K562 (cell line): ENCODE data around the gene RSPH9. TPM values are rescaled to one million over a fixed set of nuclear protein-coding genes. Genes with fewer than 3 reads are reported as not detected.

Experiments used
- ARID2 ChIP-seq: fragments of 450-650 bp; IDR thresholded peaks from 2 replicates; pipeline ENCODE4 v1.6.1; 2017; ENCODE audit warnings: antibody characterized with exemption, mild to moderate bottlenecking
- EP400 ChIP-seq: fragments of 450-650 bp; IDR thresholded peaks from 2 replicates; pipeline ENCODE4 v1.6.1; 2017; ENCODE audit warnings: antibody characterized with exemption, mild to moderate bottlenecking, moderate library complexity
- NBN ChIP-seq: fragments of 450-650 bp; IDR thresholded peaks from 2 replicates; pipeline ENCODE4 v1.6.1; 2016; ENCODE audit warnings: low read depth, mild to moderate bottlenecking
- OTX1 ChIP-seq: fragments of 450-650 bp; formaldehyde crosslinking; IDR thresholded peaks from 2 replicates; pipeline ENCODE4 v1.4.0; 2022; ENCODE audit warnings: mild to moderate bottlenecking
- SMAD4 ChIP-seq: fragments of 250-450 bp; sonication (Bioruptor Pico); conservative IDR thresholded peaks from 2 replicates; pipeline ENCODE4 v1.8.0; 2021; ENCODE audit warnings: inconsistent platforms, mild to moderate bottlenecking, moderate library complexity
- ZBTB7A ChIP-seq: IDR thresholded peaks from 2 replicates; pipeline ENCODE4 v1.6.1; 2011; ENCODE audit warnings: low read depth, mild to moderate bottlenecking, low read length, moderate library complexity, borderline replicate concordance; ENCODE audit not compliant: control insufficient read depth
- ZFP1 ChIP-seq: fragments of 450-650 bp; formaldehyde crosslinking; IDR thresholded peaks from 2 replicates; pipeline ENCODE4 v1.4.0; 2020; ENCODE audit warnings: mild to moderate bottlenecking, mixed read lengths
- ZNF586 ChIP-seq: fragments of 450-650 bp; formaldehyde crosslinking; conservative IDR thresholded peaks from 2 replicates; pipeline ENCODE4 v1.4.0; 2020; ENCODE audit warnings: mild to moderate bottlenecking, moderate library complexity
- polyA plus RNA-seq, 8 experiments: library from polyadenylated mRNA; depleted of rRNA in 4 of 8; stranded (reverse) in 5 of 8; unstranded in 3 of 8; fragments of >200 nt; fragmentation: Nextera tagmentation in 2 of 8; fragmentation: Illumina TruSeq in 1 of 8; extraction: Ambion mirVana in 2 of 8; extraction: Trizol in 1 of 8; gene quantifications; 2 replicates each; pipeline versions ENCODE4 v1.2.1 to v1.2.3, GENCODE V29; 2011 to 2014; ENCODE audit warnings: inconsistent platforms in 1 of 8, missing spikeins in 1 of 8
- total RNA-seq, 7 experiments: library from RNA; depleted of rRNA in 6 of 7; stranded (reverse); fragments of >200 nt in 6 of 7; fragmentation: Illumina TruSeq in 2 of 7; extraction: Trizol in 2 of 7; gene quantifications; 2 replicates each; pipeline versions ENCODE4 v1.2.1 to v1.2.3, GENCODE V29; 2011 to 2021; ENCODE audit warnings: low replicate concordance in 1 of 7
- TF ChIP-seq, protein P1 (sequence below), 2 experiments: fragments of 150-350 bp in 1 of 2; IDR thresholded peaks; 2 replicates each; pipeline ENCODE4 v1.6.1; 2012 to 2016; ENCODE audit warnings: low read depth in 2 of 2, low read length in 2 of 2, mild to moderate bottlenecking in 1 of 2, moderate library complexity in 1 of 2
- TF ChIP-seq, protein P2 (sequence below), 2 experiments: IDR thresholded peaks in 1 of 2; conservative IDR thresholded peaks in 1 of 2; 2 replicates each; pipeline ENCODE4 v1.6.1; 2016; ENCODE audit warnings: low read depth in 2 of 2, mild to moderate bottlenecking in 1 of 2, missing compliant biosample characterization in 1 of 2, missing genetic modification characterization in 1 of 2, moderate library complexity in 1 of 2
- TF ChIP-seq, protein P3 (sequence below), 2 experiments: fragments of 450-650 bp; IDR thresholded peaks; 2 replicates each; pipeline ENCODE4 v1.6.1; 2016; ENCODE audit warnings: mild to moderate bottlenecking in 2 of 2, borderline replicate concordance in 1 of 2, low read depth in 1 of 2, moderate library complexity in 1 of 2

The RSPH9 gene
- total and polyA plus RNA-seq, 9 of the 15 experiments (the other 6 are each of a cell fraction or from before 2014, with no cell fraction given), result 0.05 to 0.60 (median 0.39) TPM; not detected in 6

DNA sequence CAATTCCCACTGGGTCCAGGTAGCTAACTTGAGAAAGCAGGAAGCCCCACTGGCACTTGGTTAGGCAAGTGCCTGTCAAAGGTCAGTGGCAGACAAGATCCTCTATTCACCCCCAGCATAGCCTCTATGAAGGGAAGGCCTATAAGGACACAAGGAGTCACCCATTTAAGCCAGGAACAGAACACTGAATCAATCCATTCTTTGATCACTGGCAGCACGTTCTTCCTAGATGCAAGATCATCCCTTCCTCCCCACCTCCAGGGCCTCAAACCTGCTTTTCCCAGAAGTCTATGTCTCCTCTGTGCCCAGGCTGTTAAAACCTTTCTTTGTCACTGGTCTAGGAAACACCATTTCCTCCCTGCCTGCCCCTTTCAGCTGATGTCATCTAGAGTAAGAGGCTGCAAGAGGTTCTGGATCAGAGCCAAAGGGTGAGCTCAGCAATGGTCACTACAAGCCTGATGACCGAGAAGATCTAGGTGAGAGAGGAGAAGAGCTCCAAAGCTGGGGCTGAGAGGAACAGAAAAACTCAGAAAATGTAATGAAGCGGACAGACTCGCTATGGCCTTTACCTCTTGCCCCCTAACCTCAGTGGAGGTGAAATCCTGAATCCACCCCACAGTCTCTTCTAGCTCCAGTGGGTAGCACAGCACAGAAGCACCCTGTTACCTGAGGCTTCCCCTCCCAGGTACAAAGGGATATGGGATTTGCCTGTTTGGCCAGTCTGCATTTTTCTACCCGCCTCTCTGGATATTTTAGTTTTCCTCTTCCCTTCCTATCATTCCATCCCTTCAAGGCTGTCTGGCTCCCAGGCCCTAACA is 17.6 kb upstream of the RSPH9 start (continued):
- TF ChIP-seq, protein P1, sequence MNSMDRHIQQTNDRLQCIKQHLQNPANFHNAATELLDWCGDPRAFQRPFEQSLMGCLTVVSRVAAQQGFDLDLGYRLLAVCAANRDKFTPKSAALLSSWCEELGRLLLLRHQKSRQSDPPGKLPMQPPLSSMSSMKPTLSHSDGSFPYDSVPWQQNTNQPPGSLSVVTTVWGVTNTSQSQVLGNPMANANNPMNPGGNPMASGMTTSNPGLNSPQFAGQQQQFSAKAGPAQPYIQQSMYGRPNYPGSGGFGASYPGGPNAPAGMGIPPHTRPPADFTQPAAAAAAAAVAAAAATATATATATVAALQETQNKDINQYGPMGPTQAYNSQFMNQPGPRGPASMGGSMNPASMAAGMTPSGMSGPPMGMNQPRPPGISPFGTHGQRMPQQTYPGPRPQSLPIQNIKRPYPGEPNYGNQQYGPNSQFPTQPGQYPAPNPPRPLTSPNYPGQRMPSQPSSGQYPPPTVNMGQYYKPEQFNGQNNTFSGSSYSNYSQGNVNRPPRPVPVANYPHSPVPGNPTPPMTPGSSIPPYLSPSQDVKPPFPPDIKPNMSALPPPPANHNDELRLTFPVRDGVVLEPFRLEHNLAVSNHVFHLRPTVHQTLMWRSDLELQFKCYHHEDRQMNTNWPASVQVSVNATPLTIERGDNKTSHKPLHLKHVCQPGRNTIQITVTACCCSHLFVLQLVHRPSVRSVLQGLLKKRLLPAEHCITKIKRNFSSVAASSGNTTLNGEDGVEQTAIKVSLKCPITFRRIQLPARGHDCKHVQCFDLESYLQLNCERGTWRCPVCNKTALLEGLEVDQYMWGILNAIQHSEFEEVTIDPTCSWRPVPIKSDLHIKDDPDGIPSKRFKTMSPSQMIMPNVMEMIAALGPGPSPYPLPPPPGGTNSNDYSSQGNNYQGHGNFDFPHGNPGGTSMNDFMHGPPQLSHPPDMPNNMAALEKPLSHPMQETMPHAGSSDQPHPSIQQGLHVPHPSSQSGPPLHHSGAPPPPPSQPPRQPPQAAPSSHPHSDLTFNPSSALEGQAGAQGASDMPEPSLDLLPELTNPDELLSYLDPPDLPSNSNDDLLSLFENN (IDR thresholded peaks at IDR 0.05; ENCODE audit: low read depth in 2 of 2, low read length in 2 of 2), result no peak
- TF ChIP-seq NBN (no peak; the same call in none of the 2 replicates), OTX1 (CRISPR knock-in tag) (peak; percentile 50), ZBTB7A (no peak), SMAD4 (CRISPR knock-in tag) (peak; percentile 77), ZFP1 (CRISPR knock-in tag) (no peak; the same call in 1 of the 2 replicates), ZNF586 (CRISPR knock-in tag) (peak; percentile 92), EP400 (no peak), ARID2 (no peak)
- TF ChIP-seq, protein P2, sequence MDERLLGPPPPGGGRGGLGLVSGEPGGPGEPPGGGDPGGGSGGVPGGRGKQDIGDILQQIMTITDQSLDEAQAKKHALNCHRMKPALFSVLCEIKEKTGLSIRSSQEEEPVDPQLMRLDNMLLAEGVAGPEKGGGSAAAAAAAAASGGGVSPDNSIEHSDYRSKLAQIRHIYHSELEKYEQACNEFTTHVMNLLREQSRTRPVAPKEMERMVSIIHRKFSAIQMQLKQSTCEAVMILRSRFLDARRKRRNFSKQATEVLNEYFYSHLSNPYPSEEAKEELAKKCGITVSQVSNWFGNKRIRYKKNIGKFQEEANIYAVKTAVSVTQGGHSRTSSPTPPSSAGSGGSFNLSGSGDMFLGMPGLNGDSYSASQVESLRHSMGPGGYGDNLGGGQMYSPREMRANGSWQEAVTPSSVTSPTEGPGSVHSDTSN (CRISPR knock-in tag; IDR thresholded peaks at IDR 0.05; ENCODE audit: low read depth), result no peak
- TF ChIP-seq, protein P2 (tag; conservative IDR thresholded peaks at IDR 0.05; ENCODE audit: low read depth), result peak; percentile 46
- TF ChIP-seq, protein P3, sequence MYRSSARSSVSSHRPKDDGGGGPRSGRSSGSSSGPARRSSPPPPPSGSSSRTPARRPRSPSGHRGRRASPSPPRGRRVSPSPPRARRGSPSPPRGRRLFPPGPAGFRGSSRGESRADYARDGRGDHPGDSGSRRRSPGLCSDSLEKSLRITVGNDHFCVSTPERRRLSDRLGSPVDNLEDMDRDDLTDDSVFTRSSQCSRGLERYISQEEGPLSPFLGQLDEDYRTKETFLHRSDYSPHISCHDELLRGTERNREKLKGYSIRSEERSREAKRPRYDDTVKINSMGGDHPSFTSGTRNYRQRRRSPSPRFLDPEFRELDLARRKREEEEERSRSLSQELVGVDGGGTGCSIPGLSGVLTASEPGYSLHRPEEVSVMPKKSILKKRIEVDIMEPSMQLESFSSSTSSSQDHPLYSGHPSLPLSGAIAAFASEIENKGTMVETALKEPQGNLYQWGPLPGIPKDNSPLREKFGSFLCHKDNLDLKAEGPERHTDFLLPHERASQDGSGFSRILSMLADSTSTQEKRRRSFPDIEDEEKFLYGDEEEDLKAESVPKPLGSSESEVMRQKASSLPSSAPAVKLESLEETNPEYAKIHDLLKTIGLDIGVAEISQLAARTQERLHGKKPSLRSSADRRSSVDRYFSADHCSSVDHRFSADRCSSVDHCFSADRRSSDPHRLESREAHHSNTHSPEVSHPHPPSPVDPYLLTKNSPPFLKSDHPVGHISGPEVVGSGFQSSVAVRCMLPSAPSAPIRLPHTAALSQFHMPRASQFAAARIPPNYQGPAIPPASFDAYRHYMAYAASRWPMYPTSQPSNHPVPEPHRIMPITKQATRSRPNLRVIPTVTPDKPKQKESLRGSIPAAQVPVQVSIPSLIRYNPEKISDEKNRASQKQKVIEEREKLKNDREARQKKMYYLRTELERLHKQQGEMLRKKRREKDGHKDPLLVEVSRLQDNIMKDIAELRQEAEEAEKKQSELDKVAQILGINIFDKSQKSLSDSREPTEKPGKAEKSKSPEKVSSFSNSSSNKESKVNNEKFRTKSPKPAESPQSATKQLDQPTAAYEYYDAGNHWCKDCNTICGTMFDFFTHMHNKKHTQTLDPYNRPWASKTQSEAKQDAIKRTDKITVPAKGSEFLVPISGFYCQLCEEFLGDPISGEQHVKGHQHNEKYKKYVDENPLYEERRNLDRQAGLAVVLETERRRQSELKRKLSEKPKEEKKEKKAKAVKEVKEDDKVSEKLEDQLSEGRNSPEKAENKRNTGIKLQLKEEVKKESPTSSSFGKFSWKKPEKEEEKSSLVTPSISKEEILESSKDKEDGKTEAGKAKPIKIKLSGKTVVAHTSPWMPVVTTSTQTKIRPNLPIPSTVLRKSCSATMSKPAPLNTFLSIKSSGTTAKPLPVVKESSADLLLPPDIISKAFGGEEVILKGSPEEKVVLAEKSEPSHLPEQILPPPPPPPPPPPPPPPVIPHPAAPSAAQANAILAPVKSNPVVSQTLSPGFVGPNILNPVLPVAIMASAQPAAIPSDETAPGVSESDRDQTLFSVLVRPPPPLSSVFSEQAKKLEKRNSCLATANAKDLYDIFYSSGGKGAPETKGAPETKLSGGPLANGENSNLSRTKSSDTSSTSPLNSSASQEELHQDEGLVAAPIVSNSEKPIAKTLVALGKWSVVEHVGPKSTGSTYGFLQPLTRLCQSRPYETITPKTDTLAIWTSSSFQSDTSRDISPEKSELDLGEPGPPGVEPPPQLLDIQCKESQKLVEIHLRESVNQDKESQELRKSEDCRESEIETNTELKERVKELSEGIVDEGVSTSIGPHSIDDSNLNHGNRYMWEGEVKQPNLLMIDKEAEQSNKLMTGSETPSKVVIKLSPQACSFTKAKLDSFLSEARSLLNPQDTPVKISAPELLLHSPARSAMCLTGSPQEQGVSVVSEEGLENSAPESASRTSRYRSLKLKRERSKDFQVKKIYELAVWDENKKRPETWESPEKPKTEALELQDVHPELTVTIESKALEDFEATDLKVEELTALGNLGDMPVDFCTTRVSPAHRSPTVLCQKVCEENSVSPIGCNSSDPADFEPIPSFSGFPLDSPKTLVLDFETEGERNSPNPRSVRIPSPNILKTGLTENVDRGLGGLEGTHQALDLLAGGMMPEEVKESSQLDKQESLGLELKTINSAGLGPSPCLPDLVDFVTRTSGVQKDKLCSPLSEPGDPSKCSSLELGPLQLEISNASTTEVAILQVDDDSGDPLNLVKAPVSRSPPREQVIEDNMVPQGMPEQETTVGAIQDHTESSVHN (IDR thresholded peaks at IDR 0.05; ENCODE audit: borderline replicate concordance in 1 of 2, low read depth in 1 of 2), result peak in 1 of 2 experiments; percentile 78; a peak in 2 of 4 replicates
